HCT116 (cell line): Measurements from ENCODE around the gene CTSH. TPM values are rescaled to one million over a fixed set of nuclear protein-coding genes. Genes with fewer than 3 reads are reported as not detected.

ENCODE experiments used
- ATAC-seq: fragments of 200-7000 bp; cut with Tn5 transposase; 2 replicates; pipeline ENCODE4 v1.9.1; 2020; ENCODE audit warnings: mild to moderate bottlenecking, moderate library complexity
- BruUV-seq: library from RNA; stranded (reverse); fragments of 400-500 nt; replicated peaks from 2 replicates; lab custom pipeline; 2021; lab: Mats Ljungman, UMichigan
- CTCF ChIA-PET: fragments of 300-600 bp; sonication (Branson Sonifier 250); formaldehyde crosslinking; loops from one replicate; lab custom pipeline; 2021; ENCODE audit warnings: antibody characterized with exemption; lab: Charles Lee
- POLR2A ChIA-PET: fragments of 300-600, 350-600 bp; sonication (Branson Sonifier 250); formaldehyde crosslinking; loops from one replicate; lab custom pipeline; 2021; ENCODE audit warnings: antibody characterized with exemption; lab: Charles Lee
- RAD21 ChIA-PET, 2 experiments: fragments of 300-600 bp; sonication (Branson Sonifier 250); formaldehyde crosslinking; loops; one replicate each; lab custom pipeline; 2023; ENCODE audit warnings: low total read pairs in 2 of 2; ENCODE audit not compliant: uncharacterized antibody in 2 of 2, unreplicated experiment in 2 of 2, low non-redundant PET in 1 of 2; lab: Charles Lee
- DNase-seq: peaks from one replicate; pipeline ENCODE4 v3.0.0-alpha.2; 2010; ENCODE audit warnings: low read depth, low spot score
- H2AFZ ChIP-seq: fragments of 200-600 bp; shearing (Covaris generic), sonication (generic); 2 replicates; pipeline ENCODE4 v1.6.1; 2017; ENCODE audit warnings: low read depth, mixed run types, mixed read lengths, antibody characterized with exemption, low read length; ENCODE audit not compliant: poor library complexity, severe bottlenecking
- H3K27ac ChIP-seq: 2 replicates; pipeline ENCODE4 v1.5.1; 2012; ENCODE audit warnings: low read depth, low read length
- H3K27me3 ChIP-seq: fragments of 200-600 bp; sonication (generic); 2 replicates; pipeline ENCODE4 v1.6.1; 2016; ENCODE audit warnings: mixed run types, low read length, mixed read lengths; ENCODE audit not compliant: insufficient read depth
- H3K36me3 ChIP-seq, 2 experiments: fragments of 200-500 bp in 1 of 2; fragments of 200-600 bp in 1 of 2; sonication (Bioruptor generic) in 1 of 2; sonication (generic) in 1 of 2; 2 replicates each; pipeline versions ENCODE4 v1.5.1 to v1.6.1; 2014 to 2016; ENCODE audit warnings: low read length in 2 of 2, inconsistent platforms in 1 of 2, mixed read lengths in 1 of 2, mixed run types in 1 of 2; ENCODE audit not compliant: insufficient read depth in 2 of 2, control insufficient read depth in 1 of 2
- H3K4me1 ChIP-seq, 2 experiments: fragments of 200-600 bp in 1 of 2; sonication (generic) in 1 of 2; 2 replicates each; pipeline versions ENCODE4 v1.5.1 to v1.6.1; 2012 to 2017; ENCODE audit warnings: low read length in 2 of 2, inconsistent platforms in 1 of 2, mild to moderate bottlenecking in 1 of 2, mixed read lengths in 1 of 2, mixed run types in 1 of 2, moderate library complexity in 1 of 2; ENCODE audit not compliant: insufficient read depth in 2 of 2, control insufficient read depth in 1 of 2
- H3K4me2 ChIP-seq: fragments of 200-600 bp; sonication (generic); 2 replicates; pipeline ENCODE4 v1.6.1; 2017; ENCODE audit warnings: mixed run types, low read length, mixed read lengths
- H3K4me3 ChIP-seq, 2 experiments: fragments of 200-600 bp in 1 of 2; sonication (generic) in 1 of 2; replicated peaks in 1 of 2; 2 replicates each; pipeline ENCODE4 v1.5.1; 2011 to 2016; ENCODE audit warnings: low read length in 2 of 2, control low read depth in 1 of 2, low read depth in 1 of 2, mild to moderate bottlenecking in 1 of 2, mixed read lengths in 1 of 2, mixed run types in 1 of 2
- H3K79me2 ChIP-seq: fragments of 200-600 bp; sonication (generic); 2 replicates; pipeline ENCODE4 v1.6.1; 2017; ENCODE audit warnings: mild to moderate bottlenecking, mixed run types, low read length, moderate library complexity, mixed read lengths; ENCODE audit not compliant: insufficient read depth
- H3K9ac ChIP-seq: fragments of 200-600 bp; sonication (generic); 2 replicates; pipeline ENCODE4 v1.6.1; 2016; ENCODE audit warnings: low read length, mixed read lengths
- H3K9me2 ChIP-seq: fragments of 200-600 bp; sonication (generic), shearing (Covaris generic); 2 replicates; pipeline ENCODE4 v1.6.1; 2017; ENCODE audit warnings: mixed run types, mild to moderate bottlenecking, moderate library complexity; ENCODE audit not compliant: insufficient read depth
- H3K9me3 ChIP-seq, 2 experiments: fragments of 200-500 bp in 1 of 2; fragments of 200-600 bp in 1 of 2; sonication (Bioruptor generic) in 1 of 2; sonication (generic) in 1 of 2; 2 replicates each; pipeline ENCODE4 v1.6.1; 2014 to 2017; ENCODE audit warnings: low read length in 2 of 2, mixed read lengths in 2 of 2, inconsistent platforms in 1 of 2, low read depth in 1 of 2, mild to moderate bottlenecking in 1 of 2, mixed run types in 1 of 2, moderate library complexity in 1 of 2; ENCODE audit not compliant: control insufficient read depth in 1 of 2, insufficient read depth in 1 of 2
- H4K20me1 ChIP-seq: fragments of 200-600 bp; sonication (generic), shearing (Covaris generic); 2 replicates; pipeline ENCODE4 v1.6.1; 2017; ENCODE audit warnings: mixed run types, mild to moderate bottlenecking, moderate library complexity; ENCODE audit not compliant: insufficient read depth
- CBX3 ChIP-seq: IDR thresholded peaks from 2 replicates; pipeline ENCODE4 v1.6.1; 2012; ENCODE audit warnings: low read depth
- CEBPB ChIP-seq: IDR thresholded peaks from 2 replicates; pipeline ENCODE4 v1.6.1; 2012; ENCODE audit warnings: low read depth
- EGR1 ChIP-seq: IDR thresholded peaks from 2 replicates; pipeline ENCODE4 v1.6.1; 2012; ENCODE audit warnings: low read depth
- ELF1 ChIP-seq: IDR thresholded peaks from 2 replicates; pipeline ENCODE4 v1.6.1; 2012; ENCODE audit warnings: low read depth, borderline replicate concordance
- POLR2A ChIP-seq: IDR thresholded peaks from 2 replicates; pipeline ENCODE4 v1.7.0; 2011; ENCODE audit warnings: borderline replicate concordance; ENCODE audit not compliant: insufficient read depth, insufficient read length; ENCODE audit errors: extremely low read depth
- POLR2AphosphoS5 ChIP-seq: IDR thresholded peaks from 2 replicates; pipeline ENCODE4 v1.6.1; 2011; ENCODE audit warnings: mild to moderate bottlenecking, low read depth, low read length, moderate library complexity
- RAD21 ChIP-seq: IDR thresholded peaks from 2 replicates; pipeline ENCODE4 v1.6.1; 2012; ENCODE audit warnings: low read depth, mild to moderate bottlenecking
- SIN3A ChIP-seq: IDR thresholded peaks from 2 replicates; pipeline ENCODE4 v1.6.1; 2012; ENCODE audit warnings: low read depth
- SRF ChIP-seq: IDR thresholded peaks from 2 replicates; pipeline ENCODE4 v1.6.1; 2012; ENCODE audit warnings: low read depth
- TCF7L2 ChIP-seq: IDR thresholded peaks from 2 replicates; pipeline ENCODE4 v1.7.0; 2011; ENCODE audit warnings: borderline replicate concordance, inconsistent platforms; ENCODE audit not compliant: insufficient read depth, insufficient read length; ENCODE audit errors: extremely low read depth
- YY1 ChIP-seq: IDR thresholded peaks from 2 replicates; pipeline ENCODE4 v1.6.1; 2011; ENCODE audit warnings: low read length, low read depth, moderate library complexity, mild to moderate bottlenecking; ENCODE audit not compliant: insufficient replicate concordance; ENCODE audit errors: extremely low read depth
- ZFX ChIP-seq: fragments of 450-650 bp; IDR thresholded peaks from 2 replicates; pipeline ENCODE4 v1.6.1; 2017
- ZNF274 ChIP-seq: fragments of 200-500 bp; sonication (Bioruptor generic); IDR thresholded peaks from 2 replicates; pipeline ENCODE4 v1.6.1; 2014; ENCODE audit warnings: mild to moderate bottlenecking, low read depth, low read length, inconsistent platforms
- intact Hi-C: fragments of 100-400 bp; cut with micrococcal nuclease; formaldehyde crosslinking; loops from 2 replicates; pipeline ENCODE4 v1.10.0; 2022
- total RNA-seq: library from RNA; stranded (reverse); gene quantifications from one replicate; pipeline ENCODE4 v1.2.1, GENCODE V29; 2021; ENCODE audit not compliant: unreplicated experiment
- TF ChIP-seq, protein P1 (sequence below): IDR thresholded peaks from 2 replicates; pipeline ENCODE4 v1.6.1; 2012
- TF ChIP-seq, protein P2 (sequence below): IDR thresholded peaks from 2 replicates; pipeline ENCODE4 v1.6.1; 2012

Gene CTSH
- total RNA-seq, 1 experiment from 2014 or later: 37.5 TPM

DNA sequence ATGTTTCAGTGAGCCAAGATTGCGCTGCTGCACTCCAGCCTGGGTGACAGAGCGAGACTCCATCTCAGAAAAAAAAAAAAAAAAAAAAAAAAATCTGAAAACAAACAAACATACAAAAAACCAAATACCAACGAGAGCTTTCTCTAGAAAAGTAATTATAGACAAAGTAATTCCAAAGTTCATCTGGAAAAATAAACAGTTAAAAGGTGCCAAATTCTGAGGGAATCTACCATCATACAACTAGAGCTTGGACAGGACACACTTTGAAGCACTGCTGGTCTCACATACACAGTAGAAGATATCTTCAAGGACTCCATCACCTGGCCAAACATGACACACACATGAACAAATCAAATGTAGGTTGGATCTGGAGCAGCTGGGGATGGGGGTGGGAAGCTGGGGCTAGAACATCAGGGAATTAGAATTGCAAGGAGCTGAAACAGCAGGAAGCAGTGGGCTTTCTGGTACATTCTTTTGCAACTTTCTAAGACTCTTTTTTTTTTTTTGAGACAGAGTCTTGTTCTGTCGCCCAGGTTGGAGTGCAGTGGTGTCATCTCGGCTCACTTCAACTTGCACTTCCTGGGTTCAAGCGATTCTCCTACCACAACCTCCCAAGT lies 41.1 kb upstream of the CTSH start:
- Histone ChIP-seq H3K9ac (no peak overlapping the region), H3K27ac (no peak overlapping the region), H3K4me2 (no peak overlapping the region), H3K79me2 (no peaks in the 10 kb centered on the region), H3K4me3 (no peak overlapping the region), H4K20me1 (no peaks in the 10 kb centered on the region), H3K36me3 (no peaks in the 10 kb centered on the region), H3K9me3 (no peaks in the 10 kb centered on the region), H3K9me2 (no peaks in the 10 kb centered on the region), H3K27me3 (no peaks in the 10 kb centered on the region), H2AFZ (no peak overlapping the region), H3K4me1 (peaks cover 12 to 20% of the 10 kb centered on the region in 2 experiments)
- RAD21 ChIA-PET: interaction anchor here in 1 of 2 experiments (0.7 kb wide), 1 partner anchor 20 kb away, joined by 3 read pairs; no protein-coding TSS in a partner anchor
- no TSS peak for BruUV-seq
- ATAC-seq: no peak
- intact Hi-C loops: no loop called here
- POLR2A ChIA-PET: no interaction called here
- no peak for DNase-seq
- CTCF ChIA-PET: interaction anchor here (1.1 kb wide), 1 partner anchor 21 kb away, joined by 4 read pairs; no protein-coding TSS in a partner anchor
- TF ChIP-seq EGR1: no peak
- no peak for TF ChIP-seq RAD21

DNA sequence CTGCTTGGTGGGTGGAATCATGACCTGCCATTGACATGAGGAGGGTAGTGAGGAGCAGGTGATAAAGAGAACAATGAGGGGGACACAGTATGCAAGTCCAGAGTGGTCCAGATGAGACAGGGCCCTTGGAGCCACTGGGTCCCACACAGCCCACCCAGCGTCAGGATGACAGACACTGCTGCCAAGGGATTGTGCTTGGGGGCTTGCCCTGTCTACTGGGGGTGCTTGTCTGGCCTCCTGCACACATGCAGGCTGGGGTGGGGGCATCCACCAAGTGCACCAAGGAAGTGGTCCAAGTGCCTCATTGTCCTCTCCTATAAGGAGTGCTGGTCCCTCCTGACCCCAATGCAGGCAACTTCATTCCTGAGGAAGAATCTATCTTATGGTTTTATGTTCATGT lies 39.2 kb upstream of the CTSH start:
- ChIA-PET RAD21 (no interaction called here), POLR2A (no interaction called here), CTCF (no interaction called here)
- Histone ChIP-seq H2AFZ (no peak overlapping the region), H4K20me1 (no peaks in the 10 kb centered on the region), H3K4me2 (no peak overlapping the region), H3K36me3 (no peaks in the 10 kb centered on the region), H3K27me3 (no peaks in the 10 kb centered on the region), H3K9ac (no peak overlapping the region), H3K9me3 (no peaks in the 10 kb centered on the region), H3K79me2 (no peaks in the 10 kb centered on the region), H3K9me2 (no peaks in the 10 kb centered on the region), H3K4me1 (peaks cover 12 to 21% of the 10 kb centered on the region in 2 experiments), H3K27ac (no peak overlapping the region), H3K4me3 (no peak overlapping the region)
- no peak for TF ChIP-seq POLR2A
- TF ChIP-seq TCF7L2: no peak
- no peak for TF ChIP-seq ELF1
- TF ChIP-seq, protein P1, sequence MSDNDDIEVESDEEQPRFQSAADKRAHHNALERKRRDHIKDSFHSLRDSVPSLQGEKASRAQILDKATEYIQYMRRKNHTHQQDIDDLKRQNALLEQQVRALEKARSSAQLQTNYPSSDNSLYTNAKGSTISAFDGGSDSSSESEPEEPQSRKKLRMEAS: no peak
- no peak for TF ChIP-seq CEBPB
- no peak for TF ChIP-seq POLR2AphosphoS5
- TF ChIP-seq CBX3: no peak
- no peak for TF ChIP-seq YY1
- no peak for TF ChIP-seq EGR1
- TF ChIP-seq, protein P2, sequence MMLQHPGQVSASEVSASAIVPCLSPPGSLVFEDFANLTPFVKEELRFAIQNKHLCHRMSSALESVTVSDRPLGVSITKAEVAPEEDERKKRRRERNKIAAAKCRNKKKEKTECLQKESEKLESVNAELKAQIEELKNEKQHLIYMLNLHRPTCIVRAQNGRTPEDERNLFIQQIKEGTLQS: no peak
- no peak for TF ChIP-seq SIN3A
- no peak for TF ChIP-seq SRF
- TF ChIP-seq ZNF274: no peak
- TF ChIP-seq ZFX: no peak
- no peak for TF ChIP-seq RAD21
- DNase-seq (no peak), ATAC-seq (no peak)
- no TSS peak for BruUV-seq
- intact Hi-C loops: no loop called here
